Measurements from ENCODE around the gene PI4KA.

GRCh38 chr22:20661473-20661872 lies 197.1 kb downstream of the PI4KA start:
- TF ChIP-seq CTCF (IDR thresholded peaks at IDR 0.05; ENCODE audit: insufficient read depth, low read length) (no peak), REST (IDR thresholded peaks at IDR 0.05; ENCODE audit: insufficient replicate concordance, low read depth) (no peak)

Measured in HL-60 (cell line).